GM23338 (cell line): Measurements from ENCODE around the gene C20orf141. TPM values are rescaled to one million over a fixed set of nuclear protein-coding genes. Genes with fewer than 3 reads are reported as not detected.

ENCODE experiments used
- ATAC-seq: fragments of 200-7000 bp; cut with Tn5 transposase; 3 replicates; pipeline ENCODE4 v1.9.1; 2020
- DNase-seq: peaks from one replicate; pipeline ENCODE4 v3.0.0-alpha.2; 2015; ENCODE audit warnings: low spot score
- H2AFZ ChIP-seq: fragments of 200-600 bp; sonication (generic); 2 replicates; pipeline ENCODE4 v1.8.0; 2016; ENCODE audit warnings: antibody characterized with exemption, mild to moderate bottlenecking, moderate library complexity
- H3F3A ChIP-seq: fragments of 200-600 bp; sonication (generic); replicated peaks from 2 replicates; pipeline ENCODE4 v1.8.0; 2017; ENCODE audit warnings: antibody characterized with exemption, mixed run types, low read depth
- H3K27ac ChIP-seq: fragments of 200-600 bp; sonication (generic); 2 replicates; pipeline ENCODE4 v1.6.1; 2016; ENCODE audit warnings: low read depth
- H3K27me3 ChIP-seq: fragments of 200-600 bp; sonication (generic); 2 replicates; pipeline ENCODE4 v1.8.0; 2016; ENCODE audit warnings: mild to moderate bottlenecking, mixed run types, moderate library complexity; ENCODE audit not compliant: insufficient read depth
- H3K36me3 ChIP-seq: fragments of 200-600 bp; sonication (generic); 2 replicates; pipeline ENCODE4 v1.8.0; 2016; ENCODE audit warnings: mild to moderate bottlenecking; ENCODE audit not compliant: insufficient read depth
- H3K4me1 ChIP-seq: fragments of 200-600 bp; sonication (generic); 2 replicates; pipeline ENCODE4 v1.8.0; 2016; ENCODE audit warnings: mild to moderate bottlenecking, moderate library complexity; ENCODE audit not compliant: insufficient read depth
- H3K4me2 ChIP-seq: fragments of 200-600 bp; sonication (generic); 2 replicates; pipeline ENCODE4 v1.7.1; 2017; ENCODE audit warnings: mixed run types
- H3K4me3 ChIP-seq: fragments of 200-600 bp; sonication (generic); 2 replicates; pipeline ENCODE4 v1.6.1; 2016; ENCODE audit warnings: mixed run types
- H3K79me2 ChIP-seq: fragments of 200-600 bp; sonication (generic); replicated peaks from 2 replicates; pipeline ENCODE4 v1.8.0; 2017; ENCODE audit warnings: mild to moderate bottlenecking; ENCODE audit not compliant: insufficient read depth
- H3K9me2 ChIP-seq: fragments of 200-600 bp; sonication (generic); 2 replicates; pipeline ENCODE4 v1.8.0; 2017; ENCODE audit not compliant: insufficient read depth
- H4K20me1 ChIP-seq: fragments of 200-600 bp; sonication (generic); replicated peaks from 2 replicates; pipeline ENCODE4 v1.8.0; 2017; ENCODE audit warnings: mild to moderate bottlenecking; ENCODE audit not compliant: insufficient read depth
- H3K27ac Mint-ChIP-seq: 2 replicates; pipeline ENCODE4 v1.8.0; 2020; ENCODE audit warnings: inconsistent platforms, mild to moderate bottlenecking, moderate library complexity, mixed read lengths
- H3K27me3 Mint-ChIP-seq: 3 replicates; pipeline ENCODE4 v1.8.0; 2022; ENCODE audit warnings: low read depth, mild to moderate bottlenecking, moderate library complexity, mixed read lengths, inconsistent platforms; ENCODE audit not compliant: insufficient read depth, poor library complexity
- H3K36me3 Mint-ChIP-seq: 3 replicates; pipeline ENCODE4 v1.8.0; 2021; ENCODE audit warnings: low read depth, mild to moderate bottlenecking, inconsistent platforms, moderate library complexity, mixed read lengths
- H3K4me1 Mint-ChIP-seq: 3 replicates; pipeline ENCODE4 v1.8.0; 2020; ENCODE audit warnings: mild to moderate bottlenecking, inconsistent platforms, mixed read lengths
- H3K4me3 Mint-ChIP-seq: 3 replicates; pipeline ENCODE4 v1.8.0; 2021; ENCODE audit warnings: moderate library complexity, mild to moderate bottlenecking, inconsistent platforms, mixed read lengths
- H3K9me3 Mint-ChIP-seq: 3 replicates; pipeline ENCODE4 v1.8.0; 2020; ENCODE audit warnings: moderate library complexity, mild to moderate bottlenecking, inconsistent platforms, mixed read lengths
- CREB1 ChIP-seq: fragments of 250-450 bp; sonication (Bioruptor Pico); IDR thresholded peaks from 2 replicates; pipeline ENCODE4 v1.5.0; 2020; ENCODE audit warnings: low read depth, mild to moderate bottlenecking, moderate library complexity
- EZH2 ChIP-seq: fragments of 200-600 bp; sonication (generic); IDR thresholded peaks from one replicate; pipeline ENCODE4 v1.8.0; 2017; ENCODE audit warnings: antibody characterized with exemption, mild to moderate bottlenecking, low read depth; ENCODE audit not compliant: unreplicated experiment
- EZH2phosphoT487 ChIP-seq: fragments of 200-600 bp; sonication (generic); IDR thresholded peaks from one replicate; pipeline ENCODE4 v1.8.1; 2018; ENCODE audit warnings: antibody characterized with exemption; ENCODE audit not compliant: unreplicated experiment
- JUNB ChIP-seq: IDR thresholded peaks from one replicate; pipeline ENCODE4 v1.6.1; 2016; ENCODE audit warnings: antibody characterized with exemption; ENCODE audit not compliant: unreplicated experiment
- NANOG ChIP-seq: IDR thresholded peaks from 2 replicates; pipeline ENCODE4 v1.6.1; 2016; ENCODE audit warnings: antibody characterized with exemption, borderline replicate concordance
- REST ChIP-seq: IDR thresholded peaks from one replicate; pipeline ENCODE4 v1.6.1; 2018; ENCODE audit warnings: antibody characterized with exemption; ENCODE audit not compliant: unreplicated experiment
- STAT1 ChIP-seq: IDR thresholded peaks from one replicate; pipeline ENCODE4 v1.6.1; 2016; ENCODE audit warnings: antibody characterized with exemption; ENCODE audit not compliant: unreplicated experiment
- ZNF114 ChIP-seq: fragments of 250-450 bp; sonication (Bioruptor Pico); IDR thresholded peaks from 2 replicates; pipeline ENCODE4 v1.5.0; 2020; ENCODE audit warnings: mild to moderate bottlenecking, moderate library complexity
- ZNF331 ChIP-seq: fragments of 250-450 bp; sonication (Bioruptor Pico); IDR thresholded peaks from 2 replicates; pipeline ENCODE4 v1.5.0; 2020; ENCODE audit warnings: low read depth, mild to moderate bottlenecking, moderate library complexity
- ZNF462 ChIP-seq: fragments of 250-450 bp; sonication (Bioruptor Pico); IDR thresholded peaks from 2 replicates; pipeline ENCODE4 v1.5.0; 2020; ENCODE audit warnings: mild to moderate bottlenecking, moderate library complexity
- polyA plus RNA-seq: library from polyadenylated mRNA; unstranded; fragments of >200 nt; fragmentation: Nextera tagmentation; extraction: Ambion mirVana; gene quantifications from 2 replicates; pipeline ENCODE4 v1.2.1, GENCODE V29; 2016
- total RNA-seq: library from RNA; depleted of rRNA; stranded (reverse); fragments of >200 nt; shearing (Covaris generic); gene quantifications from 2 replicates; pipeline ENCODE4 v1.2.3, GENCODE V29; 2014
- TF ChIP-seq, protein P1 (sequence below): IDR thresholded peaks from 2 replicates; pipeline ENCODE4 v1.6.1; 2016; ENCODE audit warnings: antibody characterized with exemption

Gene C20orf141
- total and polyA plus RNA-seq, 2 experiments from 2014 or later = not detected

DNA sequence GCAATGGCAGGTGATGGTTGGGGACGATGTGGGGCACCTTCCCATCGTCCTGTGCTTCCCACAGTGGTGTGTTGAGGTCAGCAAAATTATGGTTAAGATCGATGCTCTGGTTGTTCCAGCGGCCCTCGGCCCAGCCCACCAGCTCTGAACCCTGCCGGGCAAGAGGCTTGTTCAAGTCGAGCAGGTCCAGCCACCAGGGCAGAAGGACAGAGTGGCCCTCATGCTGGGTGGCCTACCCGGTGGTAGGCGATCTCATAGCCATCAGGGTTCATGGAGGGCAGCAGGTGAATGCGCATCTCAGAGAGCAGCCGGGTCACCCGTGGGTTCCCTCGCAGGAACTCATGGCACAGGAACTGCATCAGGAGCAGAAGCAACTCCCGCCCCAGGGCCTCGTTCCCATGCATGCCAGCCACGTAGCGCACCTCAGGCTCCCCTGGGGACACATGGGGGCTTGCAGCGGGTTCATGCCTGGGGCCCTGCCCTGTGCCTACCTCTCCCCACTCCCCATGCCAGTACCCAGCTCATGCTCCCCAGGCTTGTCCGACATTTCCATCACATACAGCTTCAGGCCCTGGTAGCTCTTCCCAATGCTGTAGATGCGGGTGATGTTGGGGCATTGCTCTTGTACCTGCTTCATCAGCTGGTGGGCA is 18.7 kb upstream of the C20orf141 start (continued):
- TF ChIP-seq REST (no peak), ZNF331 (CRISPR knock-in tag) (no peak), ZNF114 (CRISPR knock-in tag) (no peak), STAT1 (no peak), EZH2 (no peak), CREB1 (CRISPR knock-in tag) (no peak), NANOG (no peak), EZH2phosphoT487 (no peak), JUNB (no peak)
- TF ChIP-seq, protein P1, sequence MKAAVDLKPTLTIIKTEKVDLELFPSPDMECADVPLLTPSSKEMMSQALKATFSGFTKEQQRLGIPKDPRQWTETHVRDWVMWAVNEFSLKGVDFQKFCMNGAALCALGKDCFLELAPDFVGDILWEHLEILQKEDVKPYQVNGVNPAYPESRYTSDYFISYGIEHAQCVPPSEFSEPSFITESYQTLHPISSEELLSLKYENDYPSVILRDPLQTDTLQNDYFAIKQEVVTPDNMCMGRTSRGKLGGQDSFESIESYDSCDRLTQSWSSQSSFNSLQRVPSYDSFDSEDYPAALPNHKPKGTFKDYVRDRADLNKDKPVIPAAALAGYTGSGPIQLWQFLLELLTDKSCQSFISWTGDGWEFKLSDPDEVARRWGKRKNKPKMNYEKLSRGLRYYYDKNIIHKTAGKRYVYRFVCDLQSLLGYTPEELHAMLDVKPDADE = no peak

- Mint-ChIP-seq H3K4me1 (peaks cover 26% of the 10 kb centered on the region), H3K4me3 (no peak overlapping the region), H3K27ac (no peak overlapping the region), H3K27me3 (peaks cover 28% of the 10 kb centered on the region), H3K9me3 (no peaks in the 10 kb centered on the region), H3K36me3 (peaks cover 33% of the 10 kb centered on the region)
- no peak overlapping the region for H3K27ac ChIP-seq
- H2AFZ ChIP-seq = no peak overlapping the region
- 0 out of 2 replicates have a peak, but pooled peaks cover 4% of the 10 kb centered on the region for H3F3A ChIP-seq
- peaks cover 19% of the 10 kb centered on the region; the same call in 1 of the 2 replicates for H3K4me1 ChIP-seq
- ATAC-seq (no peak), DNase-seq (no peak)
- peaks cover 35% of the 10 kb centered on the region for H3K27me3 ChIP-seq
- peaks cover 4% of the 10 kb centered on the region; the same call in 1 of the 2 replicates for H4K20me1 ChIP-seq
- no peak overlapping the region for H3K4me2 ChIP-seq
- no peaks in the 10 kb centered on the region for H3K36me3 ChIP-seq
- no peaks in the 10 kb centered on the region for H3K79me2 ChIP-seq
- no peaks in the 10 kb centered on the region for H3K9me2 ChIP-seq
- no peak overlapping the region for H3K4me3 ChIP-seq
- TF ChIP-seq EZH2 (no peak), ZNF114 (CRISPR knock-in tag) (no peak), JUNB (no peak), EZH2phosphoT487 (no peak), ZNF462 (CRISPR knock-in tag) (no peak), CREB1 (CRISPR knock-in tag) (no peak), NANOG (no peak)
These were observed 17.4 kb upstream of the C20orf141 start for GRCh38 chr20:2797136-2797983.
